Type B pancreatic cell (in vitro differentiated cells): ENCODE data around the gene DGCR2. TPM values are rescaled to one million over a fixed set of nuclear protein-coding genes. Genes with fewer than 3 reads are reported as not detected.
"Not testable (repeated sequence)": the region's sequence is repeated elsewhere in the genome, so short reads cannot be mapped to it uniquely, and the experiment has no call there.

Experiments used
- DNase-seq: peaks from one replicate; pipeline ENCODE4 v3.0.0; 2021; ENCODE audit warnings: mixed read lengths; ENCODE audit not compliant: unreplicated experiment; ENCODE audit errors: extremely low spot score
- H3K27ac Mint-ChIP-seq: 2 replicates; pipeline ENCODE4 v1.8.0; 2021; ENCODE audit warnings: mild to moderate bottlenecking, mixed read lengths
- H3K27me3 Mint-ChIP-seq: 2 replicates; pipeline ENCODE4 v1.8.0; 2021; ENCODE audit warnings: mixed read lengths
- H3K36me3 Mint-ChIP-seq: 2 replicates; pipeline ENCODE4 v1.8.0; 2021; ENCODE audit warnings: mixed read lengths
- H3K4me1 Mint-ChIP-seq: one replicate; pipeline ENCODE4 v1.8.0; 2021; ENCODE audit warnings: mixed read lengths; ENCODE audit not compliant: unreplicated experiment
- H3K4me3 Mint-ChIP-seq: 2 replicates; pipeline ENCODE4 v1.8.0; 2021; ENCODE audit warnings: mild to moderate bottlenecking, mixed read lengths
- H3K9me3 Mint-ChIP-seq: 2 replicates; pipeline ENCODE4 v1.8.0; 2021; ENCODE audit warnings: mixed read lengths
- CTCF ChIP-seq: fragments of 200-600 bp; sonication (generic); conservative IDR thresholded peaks from 2 replicates; pipeline ENCODE4 v1.5.0; 2021; ENCODE audit warnings: antibody characterized with exemption, mild to moderate bottlenecking
- total RNA-seq: library from RNA; stranded (reverse); gene quantifications from 2 replicates; pipeline ENCODE4 v1.2.1, GENCODE V29; 2021; ENCODE audit warnings: low replicate concordance

The DGCR2 gene
- total RNA-seq, 1 donor from 2014 or later, result 83.1 TPM

GRCh38 chr22:19051381-19052072, 70.7 kb downstream of the DGCR2 start:
- no peak for DNase-seq
- no peak for TF ChIP-seq CTCF
- peaks cover 22% of the 10 kb centered on the region for H3K36me3 Mint-ChIP-seq
- no peaks in the 10 kb centered on the region for H3K4me1 Mint-ChIP-seq
- no peak overlapping the region for H3K27ac Mint-ChIP-seq
- no peaks in the 10 kb centered on the region for H3K27me3 Mint-ChIP-seq
- no peaks in the 10 kb centered on the region for H3K9me3 Mint-ChIP-seq
- H3K4me3 Mint-ChIP-seq, result no peak overlapping the region

DNA sequence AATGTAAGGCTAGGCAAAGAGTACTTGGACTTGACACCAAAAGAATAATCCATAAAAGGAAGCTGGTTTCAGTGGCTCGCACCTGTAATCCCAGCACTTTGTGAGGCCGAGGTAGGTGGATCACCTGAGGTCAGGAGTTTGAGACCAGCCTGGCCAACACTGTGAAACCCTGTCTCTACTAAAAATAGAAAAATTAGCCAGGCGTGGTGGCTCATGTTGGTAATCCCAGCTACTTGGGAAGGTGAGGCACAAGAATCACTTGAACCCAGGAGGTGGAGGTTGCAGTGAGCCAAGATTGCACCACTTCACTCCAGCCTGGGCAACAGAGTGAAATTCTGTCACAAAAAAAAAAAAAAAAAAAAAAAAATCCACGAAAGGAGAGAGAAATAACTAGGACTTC, 71.4 kb downstream of the DGCR2 start:
- not testable (repeated sequence) for H3K27ac Mint-ChIP-seq, H3K4me3 Mint-ChIP-seq, H3K27me3 Mint-ChIP-seq, DNase-seq, H3K9me3 Mint-ChIP-seq, H3K4me1 Mint-ChIP-seq
- peaks cover 22% of the 10 kb centered on the region for H3K36me3 Mint-ChIP-seq

GRCh38 chr22:19050117-19050516, 72.1 kb downstream of the DGCR2 start:
- no peak overlapping the region for H3K27ac Mint-ChIP-seq
- H3K27me3 Mint-ChIP-seq, result no peaks in the 10 kb centered on the region
- peaks cover 20% of the 10 kb centered on the region for H3K36me3 Mint-ChIP-seq
- H3K9me3 Mint-ChIP-seq, result no peaks in the 10 kb centered on the region
- TF ChIP-seq CTCF, result no peak
- H3K4me3 Mint-ChIP-seq, result no peak overlapping the region
- no peaks in the 10 kb centered on the region for H3K4me1 Mint-ChIP-seq
- no peak for DNase-seq

DNA sequence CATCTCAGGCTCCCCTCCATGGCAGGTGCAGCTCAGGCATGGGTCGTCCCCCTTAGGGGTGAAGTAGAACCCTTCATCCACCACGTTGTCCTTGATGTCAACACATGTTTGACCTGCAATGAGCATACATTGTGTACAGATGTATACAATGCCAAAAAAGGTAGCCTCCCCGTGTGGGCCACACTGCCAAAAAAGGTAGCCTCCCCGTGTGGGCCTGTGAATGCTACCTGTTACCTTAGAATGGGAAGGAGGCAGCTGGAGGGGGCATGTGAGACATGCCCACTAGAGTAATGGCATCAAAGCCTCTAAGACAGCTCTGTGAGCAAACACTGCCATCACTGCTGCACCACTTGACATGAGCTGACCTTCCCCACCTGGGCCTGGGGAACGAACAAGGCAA, 73.7 kb downstream of the DGCR2 start:
- Mint-ChIP-seq H3K27ac (no peak overlapping the region), H3K9me3 (no peaks in the 10 kb centered on the region), H3K4me1 (no peaks in the 10 kb centered on the region), H3K27me3 (no peaks in the 10 kb centered on the region), H3K4me3 (no peak overlapping the region), H3K36me3 (peaks cover 20% of the 10 kb centered on the region)
- no peak for DNase-seq
- TF ChIP-seq CTCF, result no peak

GRCh38 chr22:19047993-19048392, 74.2 kb downstream of the DGCR2 start:
- Mint-ChIP-seq H3K4me1 (no peaks in the 10 kb centered on the region), H3K27me3 (no peaks in the 10 kb centered on the region), H3K36me3 (peaks cover 18% of the 10 kb centered on the region), H3K27ac (no peak overlapping the region), H3K4me3 (no peak overlapping the region), H3K9me3 (no peaks in the 10 kb centered on the region)
- DNase-seq, result no peak
- no peak for TF ChIP-seq CTCF

GRCh38 chr22:19046719-19047609, 75.2 kb downstream of the DGCR2 start:
- no peak overlapping the region for H3K4me3 Mint-ChIP-seq
- H3K9me3 Mint-ChIP-seq, result no peaks in the 10 kb centered on the region
- no peaks in the 10 kb centered on the region for H3K4me1 Mint-ChIP-seq
- no peak for TF ChIP-seq CTCF
- no peak overlapping the region for H3K27ac Mint-ChIP-seq
- no peak for DNase-seq
- H3K36me3 Mint-ChIP-seq, result peaks cover 15% of the 10 kb centered on the region
- no peaks in the 10 kb centered on the region for H3K27me3 Mint-ChIP-seq
